ENCODE results near the gene PIK3C3. TPM values are rescaled to one million over a fixed set of nuclear protein-coding genes. Genes with fewer than 3 reads are reported as not detected.
"Not testable (repeated sequence)": the region's sequence is repeated elsewhere in the genome, so short reads cannot be mapped to it uniquely, and the experiment has no call there.

Gene PIK3C3
- total RNA-seq, 3 donors from 2014 or later = 46.2 to 57.1 (median 53.4) TPM

DNA sequence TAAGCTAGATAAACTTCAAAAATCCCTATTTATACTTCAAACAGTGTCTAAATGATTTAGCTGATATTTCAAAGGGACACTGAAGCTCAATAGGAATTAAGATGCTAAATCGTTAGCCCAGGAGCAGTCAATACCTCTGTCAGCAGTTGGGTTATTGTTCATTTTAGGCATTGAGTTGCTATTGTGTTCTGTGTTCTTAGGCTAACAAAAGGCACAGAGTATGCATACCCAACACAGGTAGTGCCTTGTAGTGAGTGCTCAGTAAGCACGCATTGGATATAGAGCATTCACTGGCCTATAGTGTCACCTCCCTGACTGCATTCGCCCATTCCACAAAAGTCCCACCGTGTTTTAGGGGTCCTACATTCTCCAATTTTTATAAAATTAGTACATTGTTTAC lies 152.3 kb downstream of the PIK3C3 start:
- H3K9me3 ChIP-seq = no peaks in the 10 kb centered on the region
- no peaks in the 10 kb centered on the region for H3K36me3 ChIP-seq (ENCODE audit: low read depth)
- DNase-seq (no peak), ATAC-seq (no peak)
- H3K4me1 ChIP-seq (ENCODE audit: low read depth) = no peaks in the 10 kb centered on the region
- H3K4me3 ChIP-seq = no peak overlapping the region
- TF ChIP-seq, protein P1, sequence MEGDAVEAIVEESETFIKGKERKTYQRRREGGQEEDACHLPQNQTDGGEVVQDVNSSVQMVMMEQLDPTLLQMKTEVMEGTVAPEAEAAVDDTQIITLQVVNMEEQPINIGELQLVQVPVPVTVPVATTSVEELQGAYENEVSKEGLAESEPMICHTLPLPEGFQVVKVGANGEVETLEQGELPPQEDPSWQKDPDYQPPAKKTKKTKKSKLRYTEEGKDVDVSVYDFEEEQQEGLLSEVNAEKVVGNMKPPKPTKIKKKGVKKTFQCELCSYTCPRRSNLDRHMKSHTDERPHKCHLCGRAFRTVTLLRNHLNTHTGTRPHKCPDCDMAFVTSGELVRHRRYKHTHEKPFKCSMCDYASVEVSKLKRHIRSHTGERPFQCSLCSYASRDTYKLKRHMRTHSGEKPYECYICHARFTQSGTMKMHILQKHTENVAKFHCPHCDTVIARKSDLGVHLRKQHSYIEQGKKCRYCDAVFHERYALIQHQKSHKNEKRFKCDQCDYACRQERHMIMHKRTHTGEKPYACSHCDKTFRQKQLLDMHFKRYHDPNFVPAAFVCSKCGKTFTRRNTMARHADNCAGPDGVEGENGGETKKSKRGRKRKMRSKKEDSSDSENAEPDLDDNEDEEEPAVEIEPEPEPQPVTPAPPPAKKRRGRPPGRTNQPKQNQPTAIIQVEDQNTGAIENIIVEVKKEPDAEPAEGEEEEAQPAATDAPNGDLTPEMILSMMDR (IDR thresholded peaks at IDR 0.05) = no peak
- intact Hi-C loops (cut with DNase I, micrococcal nuclease) = no loop called here

DNA sequence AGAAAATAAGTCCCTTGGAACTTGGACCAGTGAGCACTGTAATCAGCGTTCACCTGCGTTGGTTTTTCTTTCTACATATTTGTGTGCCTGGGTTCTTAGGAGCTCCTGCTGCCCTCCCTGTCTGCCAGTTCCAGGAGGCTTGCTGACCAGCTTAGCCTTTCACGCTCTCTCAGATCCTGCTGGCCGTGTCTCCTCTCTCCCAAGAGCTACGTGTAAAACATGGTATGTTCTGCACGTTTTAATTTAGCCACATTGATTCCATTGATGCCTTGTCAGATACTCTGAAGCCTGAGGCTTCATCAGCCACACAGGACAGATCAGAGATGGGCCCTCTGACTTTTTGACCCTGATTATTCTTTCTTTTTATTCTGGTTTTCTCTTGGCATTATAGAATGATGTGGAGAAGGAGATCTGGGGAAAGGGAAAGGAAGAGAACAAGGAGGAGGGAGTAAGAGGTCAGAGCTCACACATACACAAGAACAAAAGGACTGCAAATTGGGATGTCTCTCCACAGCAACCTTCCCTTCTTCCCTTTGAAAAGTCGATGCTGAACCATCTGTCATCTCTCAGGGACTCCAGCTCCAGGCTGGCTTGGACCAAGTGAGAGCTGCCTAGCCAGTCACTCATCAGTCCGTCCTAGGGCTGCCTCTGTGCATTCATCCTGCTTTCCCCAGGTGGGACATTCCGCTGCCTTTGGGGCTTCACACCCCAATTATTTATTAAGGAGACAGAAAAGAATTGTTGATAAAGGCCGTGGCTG lies 152.8 kb downstream of the PIK3C3 start:
- DNase-seq (no peak), ATAC-seq (no peak)
- intact Hi-C loops (cut with DNase I, micrococcal nuclease) = no loop called here
- Histone ChIP-seq H3K4me1 (ENCODE audit: low read depth) (no peaks in the 10 kb centered on the region), H3K4me3 (no peak overlapping the region), H3K9me3 (no peaks in the 10 kb centered on the region), H3K36me3 (ENCODE audit: low read depth) (no peaks in the 10 kb centered on the region)
- TF ChIP-seq, protein P1 (IDR thresholded peaks at IDR 0.05) = no peak

DNA sequence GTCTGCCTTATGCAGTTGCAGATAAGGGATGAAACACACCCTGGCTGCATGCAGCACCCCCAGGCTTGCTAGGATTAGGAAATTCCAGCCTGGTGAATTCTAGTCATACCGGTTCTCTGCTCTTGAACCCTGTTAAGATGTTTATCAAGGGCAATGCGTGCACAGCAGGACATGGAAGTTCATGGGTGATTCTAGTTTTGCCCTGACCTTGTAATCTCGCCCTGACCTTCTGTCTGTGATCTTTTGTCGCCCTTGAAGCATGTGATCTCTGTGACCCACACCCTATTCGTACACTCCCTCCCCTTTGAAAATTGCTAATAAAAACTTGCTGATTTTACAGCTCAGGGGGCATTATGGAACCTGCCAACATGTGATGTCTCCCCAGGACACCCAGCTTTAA lies 157.1 kb downstream of the PIK3C3 start:
- H3K4me1 ChIP-seq (ENCODE audit: low read depth); H3K9me3 ChIP-seq; H3K4me3 ChIP-seq; ATAC-seq; H3K36me3 ChIP-seq (ENCODE audit: low read depth); intact Hi-C loops (cut with DNase I, micrococcal nuclease); DNase-seq: not testable (repeated sequence)

DNA sequence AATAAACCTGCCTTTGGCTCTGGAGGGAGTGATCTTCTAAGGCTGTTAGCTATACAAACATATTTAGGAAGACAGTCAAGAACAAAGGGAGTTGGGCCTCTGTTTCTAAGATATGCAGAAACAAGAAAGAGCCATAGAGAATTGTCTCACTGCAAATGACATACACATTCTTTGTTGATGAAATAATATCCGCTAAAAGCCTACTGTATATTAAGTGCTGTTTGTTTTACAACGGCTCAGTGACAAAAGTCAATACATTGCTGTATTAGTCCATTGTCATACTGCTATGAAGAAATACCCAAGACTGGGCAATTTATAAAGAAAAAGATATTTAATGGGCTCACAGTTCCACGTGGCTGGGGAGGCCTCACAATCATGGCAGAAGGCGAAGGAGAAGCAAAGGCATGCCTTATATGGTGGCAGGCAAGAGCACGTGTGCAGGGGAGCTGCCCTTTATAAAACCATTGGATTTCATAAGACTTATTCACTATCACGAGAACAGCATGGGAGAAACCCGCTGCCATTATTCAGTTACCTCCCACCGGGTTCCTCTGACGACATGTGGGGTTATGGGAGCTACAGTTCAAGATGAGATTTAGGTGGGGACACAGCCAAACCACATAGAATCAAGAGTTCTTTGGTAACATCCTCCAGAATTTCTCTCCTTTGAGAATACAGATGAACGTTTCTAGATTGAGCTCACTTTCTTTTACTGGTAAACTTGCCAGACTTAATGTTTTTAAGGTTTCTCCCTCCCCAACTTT lies 157.8 kb downstream of the PIK3C3 start:
- no peak for ATAC-seq
- peaks cover 3% of the 10 kb centered on the region for H3K4me1 ChIP-seq (ENCODE audit: low read depth)
- intact Hi-C loops (cut with DNase I, micrococcal nuclease) = no loop called here

DNA sequence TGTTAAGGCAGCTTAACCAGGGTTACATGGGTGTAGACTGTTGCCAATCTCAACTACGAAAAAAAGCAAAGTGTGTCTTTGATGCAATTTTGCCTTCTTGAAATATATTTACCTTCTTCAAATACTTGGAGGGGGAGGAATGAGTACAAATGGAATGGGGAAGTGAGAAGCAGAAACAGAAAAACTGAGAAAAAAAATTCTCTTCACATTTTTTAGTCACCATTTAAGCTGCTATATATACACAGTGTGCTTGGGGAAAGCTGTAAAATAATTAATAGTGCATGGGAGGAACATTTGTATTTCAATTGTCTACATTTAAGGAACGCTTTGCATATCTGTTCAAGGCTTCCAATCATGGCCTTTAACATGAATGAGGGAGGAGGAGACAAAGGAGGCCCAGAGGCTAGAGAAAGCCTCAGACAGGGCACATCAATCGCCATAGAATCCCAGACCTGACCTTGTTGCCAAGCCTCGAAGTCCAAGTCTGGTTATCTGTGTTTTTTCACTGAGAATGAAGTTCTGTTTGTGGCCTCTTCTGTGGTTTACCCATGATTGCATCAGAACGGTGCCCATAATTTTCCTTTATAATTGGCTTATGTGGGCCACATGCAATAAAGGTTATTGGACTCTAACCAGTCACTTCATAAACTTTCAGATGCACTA lies 158.6 kb downstream of the PIK3C3 start:
- intact Hi-C loops (cut with DNase I, micrococcal nuclease) = no loop called here
- H3K36me3 ChIP-seq (ENCODE audit: low read depth) = no peaks in the 10 kb centered on the region
- ATAC-seq (peak; percentile 51), DNase-seq (no peak)
- peaks cover 3% of the 10 kb centered on the region for H3K4me1 ChIP-seq (ENCODE audit: low read depth)
- no peak overlapping the region for H3K4me3 ChIP-seq
- TF ChIP-seq, protein P1 (IDR thresholded peaks at IDR 0.05) = no peak
- no peaks in the 10 kb centered on the region for H3K9me3 ChIP-seq

More for the DNA sequence above, 157.8 kb downstream of the PIK3C3 start:
- TF ChIP-seq, protein P1 (IDR thresholded peaks at IDR 0.05) = no peak
- Histone ChIP-seq H3K9me3 (no peaks in the 10 kb centered on the region), H3K4me3 (no peak overlapping the region), H3K36me3 (ENCODE audit: low read depth) (no peaks in the 10 kb centered on the region)
- no peak for DNase-seq

Measured in mucosa of descending colon (tissue), 3 donors.